WI38 (cell line): ENCODE data around the gene SURF4.

Experiments
- H3K4me3 ChIP-seq: 2 replicates; pipeline ENCODE4 v1.5.1; 2011; ENCODE audit warnings: low read depth, mild to moderate bottlenecking, control low read depth, low read length
- CTCF ChIP-seq: IDR thresholded peaks from 2 replicates; pipeline ENCODE4 v1.5.1; 2012; ENCODE audit warnings: low read depth, mild to moderate bottlenecking, control low read depth, low read length

Gene SURF4

GRCh38 chr9:133345596-133345995 is 30.3 kb downstream of the SURF4 start:
- no peak for TF ChIP-seq CTCF
- no peak overlapping the region for H3K4me3 ChIP-seq

- H3K4me3 ChIP-seq: no peak overlapping the region
- no peak for TF ChIP-seq CTCF
These were observed 30.9 kb downstream of the SURF4 start for GRCh38 chr9:133344979-133345378.

GRCh38 chr9:133344071-133344470 is 31.8 kb downstream of the SURF4 start:
- TF ChIP-seq CTCF: no peak
- no peak overlapping the region for H3K4me3 ChIP-seq

GRCh38 chr9:133342570-133342969 is 33.3 kb downstream of the SURF4 start:
- no peak overlapping the region for H3K4me3 ChIP-seq
- TF ChIP-seq CTCF: no peak

GRCh38 chr9:133342069-133342406 is 33.8 kb downstream of the SURF4 start:
- H3K4me3 ChIP-seq: no peak overlapping the region
- no peak for TF ChIP-seq CTCF

GRCh38 chr9:133341369-133342068 is 34.3 kb downstream of the SURF4 start:
- no peak overlapping the region for H3K4me3 ChIP-seq
- TF ChIP-seq CTCF: no peak

GRCh38 chr9:133340916-133341315 is 34.9 kb downstream of the SURF4 start:
- no peak overlapping the region for H3K4me3 ChIP-seq
- TF ChIP-seq CTCF: no peak
